SW 1271 (cell line): ENCODE data around the gene TMPRSS7.
A peak's percentile ranks its signal among the peaks of the same experiment; 100 is the strongest.
"Not testable (repeated sequence)": the region's sequence is repeated elsewhere in the genome, so short reads cannot be mapped to it uniquely, and the experiment has no call there.

ENCODE experiments used
- DNase-seq, 2 experiments: peaks; one replicate each; lab custom pipeline; 2025; lab: John Stamatoyannopoulos, UW

Gene TMPRSS7

DNA sequence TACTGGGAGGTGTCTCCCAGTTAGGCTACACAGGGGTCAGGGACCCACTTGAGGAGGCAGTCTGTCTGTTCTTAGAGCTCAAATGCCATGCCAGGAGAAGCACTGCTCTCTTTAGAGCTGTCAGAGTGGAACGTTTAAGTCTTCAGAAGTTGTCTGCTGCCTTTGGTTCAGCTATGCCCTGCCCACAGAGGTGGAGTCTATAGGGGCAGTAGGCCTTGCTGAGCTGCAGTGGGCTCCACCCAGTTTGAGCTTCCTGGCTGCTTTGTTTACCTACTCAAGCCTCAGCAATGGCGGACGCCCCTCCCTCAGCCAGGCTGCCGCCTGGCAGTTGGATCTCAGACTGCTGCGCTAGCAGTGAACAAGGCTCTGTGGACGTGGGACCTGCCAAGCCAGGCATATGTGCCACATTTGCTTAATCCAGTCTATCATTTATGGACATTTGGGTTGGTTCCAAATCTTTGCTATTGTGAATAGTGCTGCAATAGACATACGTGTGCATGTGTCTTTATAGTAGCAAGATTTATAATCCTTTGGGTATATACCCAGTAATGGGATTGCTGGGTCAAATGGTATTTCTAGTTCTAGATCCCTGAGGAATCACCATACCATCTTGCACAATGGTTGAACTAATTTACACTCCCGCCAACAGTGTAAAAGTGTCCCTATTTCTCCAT is 38.0 kb downstream of the TMPRSS7 start:
- DNase-seq: not testable (repeated sequence)

DNA sequence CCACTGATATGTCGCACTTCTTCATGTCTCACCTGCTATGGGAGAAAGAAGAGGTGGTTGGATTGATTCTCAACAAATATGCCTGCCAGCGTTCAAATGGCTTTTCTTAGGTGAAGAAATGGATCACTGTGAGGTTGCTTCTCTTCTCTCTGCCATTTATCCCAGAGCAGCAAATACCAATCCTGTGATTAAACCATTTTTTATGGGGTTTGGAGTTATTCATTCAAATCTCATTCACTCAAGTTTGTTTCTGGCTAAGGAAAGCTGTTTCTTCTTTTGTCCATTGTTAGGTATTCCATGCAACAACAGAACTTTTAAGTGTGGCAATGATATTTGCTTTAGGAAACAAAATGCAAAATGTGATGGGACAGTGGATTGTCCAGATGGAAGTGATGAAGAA is 39.5 kb downstream of the TMPRSS7 start:
- no peak for DNase-seq

DNA sequence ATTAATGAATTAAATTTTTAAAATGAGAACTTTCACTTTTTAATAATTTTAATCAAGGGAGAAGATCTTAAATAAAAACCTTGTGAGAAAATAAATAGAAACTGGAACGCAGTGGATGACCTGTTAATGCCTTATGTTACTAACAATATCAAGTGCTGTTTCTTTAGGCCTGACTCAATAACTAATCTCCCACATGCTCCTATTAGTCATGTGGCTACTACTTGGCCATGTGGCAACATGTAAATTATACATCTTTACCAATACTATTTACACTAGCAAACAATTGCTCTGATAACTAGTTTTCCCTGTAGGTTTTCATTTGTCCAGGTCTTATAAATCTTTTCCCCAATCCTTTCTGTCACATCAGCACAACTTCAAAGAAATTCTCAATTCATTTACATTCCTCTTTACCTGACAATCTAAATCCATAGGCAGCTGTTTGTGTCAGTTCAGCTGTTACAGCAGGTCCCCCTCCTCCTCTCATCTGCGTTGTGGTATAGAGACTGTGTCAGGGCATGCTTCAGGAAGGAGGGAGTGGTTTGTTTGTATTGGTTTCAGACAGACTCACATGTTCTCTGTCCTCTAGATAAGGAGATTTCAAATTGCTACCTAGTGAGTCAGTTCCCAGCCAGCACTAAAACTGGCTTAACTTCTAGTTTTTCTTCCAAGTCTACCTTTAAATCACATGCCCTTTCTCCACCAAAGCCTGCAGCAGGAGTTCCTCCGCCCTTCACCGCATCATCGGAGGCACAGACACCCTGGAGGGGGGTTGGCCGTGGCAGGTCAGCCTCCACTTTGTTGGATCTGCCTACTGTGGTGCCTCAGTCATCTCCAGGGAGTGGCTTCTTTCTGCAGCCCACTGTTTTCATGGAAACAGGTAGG is 40.3 kb downstream of the TMPRSS7 start:
- DNase-seq: peak; percentile 39 to 84

GRCh38 chr3:112078125-112079083 is 43.9 kb downstream of the TMPRSS7 start:
- no peak for DNase-seq

GRCh38 chr3:112083239-112083638 is 48.7 kb downstream of the TMPRSS7 start:
- DNase-seq: no peak

DNA sequence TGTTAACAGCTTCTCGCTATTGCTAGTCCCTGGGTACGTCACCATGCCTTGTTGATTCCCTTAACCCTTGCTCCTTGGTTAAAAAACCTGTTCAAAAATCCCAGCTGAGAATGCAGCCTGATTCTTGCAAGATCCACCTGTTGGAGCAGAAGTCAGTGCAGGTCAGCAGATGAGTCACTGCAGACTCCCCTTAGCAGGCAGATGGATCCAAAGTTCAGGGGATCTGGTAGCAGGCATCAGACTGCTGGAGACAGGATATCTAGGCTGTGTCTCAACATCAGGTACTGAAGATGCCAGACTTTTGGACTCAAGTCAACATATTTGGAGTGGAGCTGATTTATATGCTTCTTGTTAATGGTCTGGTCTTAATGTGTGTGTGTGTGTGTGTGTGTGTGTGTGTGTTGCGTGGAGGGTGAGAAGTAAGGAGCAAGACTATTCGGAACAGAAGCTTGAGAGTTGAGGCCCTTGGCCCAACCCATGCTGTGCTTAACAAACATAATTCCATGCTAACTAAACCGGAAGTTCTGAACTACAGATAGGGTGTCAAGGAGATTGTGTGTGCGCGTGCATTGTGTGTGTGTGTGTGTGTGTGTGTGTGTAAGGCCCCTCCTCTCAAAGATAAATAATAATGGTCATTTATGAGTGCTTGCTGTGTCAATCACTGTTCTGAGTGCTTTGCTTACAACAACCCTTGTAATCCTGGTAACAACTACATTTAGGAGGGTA is 50.6 kb downstream of the TMPRSS7 start:
- no peak for DNase-seq

DNA sequence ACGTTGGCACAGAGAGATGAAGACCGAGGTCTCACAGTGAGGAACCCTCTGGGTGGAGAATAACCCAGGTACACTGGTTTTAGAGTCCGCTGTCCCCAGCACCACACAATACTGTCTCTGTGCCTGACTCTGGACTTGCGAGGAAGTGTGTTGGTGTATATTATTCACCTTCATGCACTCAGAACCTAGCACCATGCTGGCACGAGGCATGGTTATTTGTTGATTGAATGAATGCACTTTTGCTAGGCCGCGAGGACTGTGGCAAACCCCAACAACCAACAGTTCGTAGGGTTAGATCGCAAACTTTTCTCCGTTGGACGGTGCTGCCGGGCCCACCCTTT is 51.2 kb downstream of the TMPRSS7 start:
- DNase-seq: no peak

DNA sequence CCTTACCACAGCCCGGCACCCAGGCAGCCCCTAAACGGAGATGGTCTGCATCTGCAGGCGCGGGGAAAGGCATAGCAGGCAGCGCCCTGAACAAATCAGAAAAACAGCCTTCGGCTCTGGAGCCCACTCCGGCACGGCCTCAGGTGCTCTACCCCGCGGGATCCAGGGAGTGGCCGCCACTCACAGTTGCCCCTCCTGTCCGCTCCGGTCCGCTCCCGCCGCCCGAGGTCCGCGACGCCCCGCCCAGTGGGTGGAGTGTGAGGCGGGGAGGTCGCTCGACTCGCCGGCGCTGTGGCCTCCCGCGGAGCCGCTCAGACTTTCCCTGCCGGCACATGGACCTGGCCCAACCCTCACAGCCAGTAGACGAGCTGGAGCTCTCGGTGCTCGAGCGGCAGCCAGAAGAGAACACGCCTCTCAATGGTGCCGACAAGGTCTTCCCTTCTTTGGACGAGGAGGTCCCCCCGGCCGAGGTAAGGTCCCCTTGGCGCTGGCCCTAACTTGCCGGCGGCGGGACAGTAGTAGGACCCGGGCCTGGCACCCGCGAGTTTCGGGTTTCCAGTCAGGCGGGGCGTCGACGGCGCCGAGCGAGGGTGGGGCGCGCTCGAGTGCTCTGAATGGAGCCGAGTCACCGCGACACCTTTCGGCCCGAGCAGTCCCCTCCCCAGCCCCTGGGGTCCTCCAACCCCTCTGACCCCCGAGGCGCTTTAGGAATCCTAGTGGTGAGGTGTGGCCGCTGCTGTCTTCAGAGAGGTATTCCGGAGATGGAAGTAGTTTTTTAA is 51.7 kb downstream of the TMPRSS7 start, which contains the start of gene C3orf52:
C3orf52 (plus strand) TSS at position 314 of the 779 bp plus-strand sequence; CDS start at position 333, 19 bp downstream.
- DNase-seq: peak; percentile 70 to 84

DNA sequence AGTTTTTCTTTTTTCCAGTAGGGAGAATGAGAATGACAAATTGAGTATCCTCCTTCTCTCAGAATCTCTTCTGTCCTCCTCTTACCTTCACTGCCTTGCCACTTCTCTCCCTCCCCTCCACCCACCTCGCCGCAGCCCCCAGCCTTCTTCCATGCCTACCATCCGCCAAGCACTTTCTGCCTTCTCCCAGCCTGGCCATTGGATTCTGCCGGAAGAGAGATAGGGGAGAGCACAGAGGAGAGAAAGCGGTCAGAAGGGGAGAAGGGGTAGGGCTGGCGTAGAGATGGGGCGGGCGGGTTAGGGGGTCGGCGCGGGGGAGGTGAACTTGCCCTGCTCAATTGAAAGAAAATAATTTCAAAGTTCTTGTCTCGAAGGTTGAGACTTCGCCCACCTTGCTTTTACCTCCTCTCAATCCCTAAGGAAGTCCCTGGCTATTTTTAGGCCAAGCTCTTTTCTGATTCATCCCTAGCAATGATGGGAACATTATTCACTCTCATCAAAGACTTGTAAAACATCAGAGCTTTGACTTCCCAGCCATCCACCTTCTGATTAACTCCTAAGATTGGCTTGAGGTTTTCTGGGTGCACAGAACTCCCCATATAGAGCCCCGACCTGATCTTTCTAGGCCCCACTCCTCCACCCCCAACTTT is 52.5 kb downstream of the TMPRSS7 start:
- DNase-seq: peak in 1 of 2 experiments; percentile 25

DNA sequence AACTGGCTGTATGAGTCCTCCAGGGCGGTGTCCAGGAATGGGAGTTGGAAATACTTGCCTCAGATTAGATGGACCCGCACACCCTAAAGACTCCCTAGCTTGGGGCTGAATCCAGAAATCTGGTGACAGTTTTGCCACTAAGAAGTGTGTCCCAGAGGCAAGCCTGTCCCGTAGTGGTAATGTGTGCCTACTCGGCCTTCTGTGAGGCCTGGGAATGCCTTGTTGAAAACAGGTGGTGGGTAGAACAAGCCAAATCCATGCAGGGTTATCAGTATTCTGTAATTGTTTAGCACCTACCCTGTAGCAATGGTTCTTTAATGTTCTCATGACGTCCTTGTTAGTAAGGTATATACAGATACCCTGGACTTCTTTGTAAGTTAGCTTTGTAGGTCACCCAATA is 53.2 kb downstream of the TMPRSS7 start:
- no peak for DNase-seq

GRCh38 chr3:112088944-112089343 is 54.4 kb downstream of the TMPRSS7 start:
- no peak for DNase-seq

GRCh38 chr3:112089956-112090886 is 55.7 kb downstream of the TMPRSS7 start:
- no peak for DNase-seq

- no peak for DNase-seq
Measured at GRCh38 chr3:112090887-112091586, 56.5 kb downstream of the TMPRSS7 start.

DNA sequence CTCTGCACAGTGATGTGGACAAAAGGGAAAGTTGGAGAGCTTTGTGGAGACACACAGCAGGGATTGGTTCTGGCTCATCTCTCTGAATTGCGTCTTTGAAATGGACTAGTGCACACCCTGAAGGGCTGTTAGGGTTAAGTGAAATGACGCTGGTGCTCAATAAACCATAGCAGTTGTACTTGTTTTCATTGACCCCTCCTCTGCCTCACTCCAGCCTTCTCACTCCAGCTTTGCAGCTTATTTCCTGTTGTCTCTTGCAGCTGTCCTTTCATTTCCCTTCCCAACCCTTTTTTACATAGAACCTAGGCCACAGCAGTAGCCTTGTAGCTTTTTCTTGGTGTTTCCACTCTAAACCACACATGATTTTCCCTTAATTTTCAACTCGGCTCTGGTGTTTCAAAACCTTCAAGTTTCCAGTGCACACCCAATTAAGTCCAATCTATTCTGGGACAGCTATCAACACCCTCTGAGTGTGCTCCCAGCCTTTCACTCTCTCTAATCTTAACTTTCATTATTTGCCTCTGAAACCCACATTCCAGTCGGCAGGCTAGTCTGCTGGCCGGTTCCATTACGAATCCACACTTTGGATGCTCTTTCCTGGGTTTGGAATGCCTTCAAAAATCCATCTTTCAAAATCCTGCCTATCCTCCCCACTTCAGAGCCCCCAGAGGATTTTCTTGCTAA is 58.1 kb downstream of the TMPRSS7 start:
- DNase-seq: no peak

GRCh38 chr3:112093180-112093522 is 58.6 kb downstream of the TMPRSS7 start:
- DNase-seq: no peak

DNA sequence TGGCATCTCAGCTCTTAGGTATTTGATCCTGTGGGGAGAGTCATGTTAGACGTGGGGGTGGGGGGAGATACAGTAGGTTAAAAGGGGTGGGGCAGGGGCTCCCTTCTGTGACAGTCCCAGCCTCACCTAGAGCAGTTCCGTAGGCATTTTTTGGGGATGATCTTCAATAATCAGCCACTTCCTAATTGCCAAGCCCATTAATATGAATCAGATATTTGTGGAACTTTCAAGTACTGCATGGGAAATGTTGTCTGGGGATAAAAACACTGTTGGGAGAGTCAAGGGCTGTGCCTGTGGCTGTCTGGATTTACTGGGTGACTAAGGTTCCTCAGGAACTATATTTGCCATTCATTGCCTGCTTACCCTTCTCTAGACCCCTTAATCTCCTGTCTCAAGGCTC is 61.2 kb downstream of the TMPRSS7 start:
- DNase-seq: no peak

GRCh38 chr3:112096176-112096575 is 61.6 kb downstream of the TMPRSS7 start:
- no peak for DNase-seq

- DNase-seq: peak; percentile 90 to 94
Measured at GRCh38 chr3:112097378-112097777, 62.8 kb downstream of the TMPRSS7 start.
